OCI-LY3 (cell line): ENCODE measurements around the gene FGB.

Experiments used
- H2AFZ ChIP-seq: fragments of 200-600, 300-600 bp; shearing (Covaris generic); 2 replicates; pipeline ENCODE4 v1.6.0; 2014; ENCODE audit warnings: antibody characterized with exemption, low read depth, low read length
- H3K27ac ChIP-seq: fragments of 200-600, 300-600 bp; sonication (generic); 2 replicates; pipeline ENCODE4 v1.5.1; 2014; ENCODE audit warnings: mild to moderate bottlenecking, low read length, moderate library complexity, mixed read lengths
- H3K27me3 ChIP-seq: fragments of 200-600, 300-600 bp; sonication (generic); 2 replicates; pipeline ENCODE4 v1.6.1; 2014; ENCODE audit warnings: low read depth, low read length, mixed read lengths
- H3K36me3 ChIP-seq: fragments of 200-600, 300-600 bp; sonication (generic); replicated peaks from 2 replicates; pipeline ENCODE3; 2014; ENCODE audit warnings: low read depth, low read length, mixed read lengths
- H3K4me1 ChIP-seq: fragments of 300-600, 200-600 bp; sonication (generic); 2 replicates; pipeline ENCODE4 v1.6.1; 2014; ENCODE audit warnings: low read length, mixed read lengths
- H3K4me2 ChIP-seq: fragments of 200-600, 300-600 bp; sonication (generic); 2 replicates; pipeline ENCODE4 v1.6.1; 2014; ENCODE audit warnings: low read length, mixed read lengths
- H3K4me3 ChIP-seq: fragments of 300-600, 200-600 bp; sonication (generic); 2 replicates; pipeline ENCODE4 v1.5.1; 2014; ENCODE audit warnings: antibody characterized with exemption, mild to moderate bottlenecking, low read length, moderate library complexity
- H3K79me2 ChIP-seq: fragments of 300-600, 200-600 bp; shearing (Covaris generic); 2 replicates; pipeline ENCODE4 v1.6.1; 2014; ENCODE audit warnings: mild to moderate bottlenecking, low read length, mixed read lengths
- H3K9ac ChIP-seq: fragments of 300-600, 200-600 bp; shearing (Covaris generic); 2 replicates; pipeline ENCODE4 v1.6.0; 2014; ENCODE audit warnings: mild to moderate bottlenecking, low read length, moderate library complexity
- H3K9me3 ChIP-seq: fragments of 200-600, 300-600 bp; shearing (Covaris generic); 2 replicates; pipeline ENCODE4 v1.6.1; 2014; ENCODE audit warnings: low read length, mixed read lengths; ENCODE audit not compliant: insufficient read depth
- H4K20me1 ChIP-seq: fragments of 200-600, 300-600 bp; sonication (generic); 2 replicates; pipeline ENCODE4 v1.6.1; 2016; ENCODE audit warnings: low read length, mixed read lengths; ENCODE audit not compliant: insufficient read depth
- EZH2phosphoT487 ChIP-seq: fragments of 200-600 bp; shearing (Covaris generic); IDR thresholded peaks from 2 replicates; pipeline ENCODE4 v1.6.1; 2018; ENCODE audit warnings: antibody characterized with exemption, mixed run types, low read depth
- TF ChIP-seq, protein P1 (sequence below): fragments of 200-600, 300-600 bp; sonication (generic); IDR thresholded peaks from 2 replicates; pipeline ENCODE4 v1.5.1; 2014; ENCODE audit warnings: antibody characterized with exemption, low read length, low read depth

FGB gene

DNA sequence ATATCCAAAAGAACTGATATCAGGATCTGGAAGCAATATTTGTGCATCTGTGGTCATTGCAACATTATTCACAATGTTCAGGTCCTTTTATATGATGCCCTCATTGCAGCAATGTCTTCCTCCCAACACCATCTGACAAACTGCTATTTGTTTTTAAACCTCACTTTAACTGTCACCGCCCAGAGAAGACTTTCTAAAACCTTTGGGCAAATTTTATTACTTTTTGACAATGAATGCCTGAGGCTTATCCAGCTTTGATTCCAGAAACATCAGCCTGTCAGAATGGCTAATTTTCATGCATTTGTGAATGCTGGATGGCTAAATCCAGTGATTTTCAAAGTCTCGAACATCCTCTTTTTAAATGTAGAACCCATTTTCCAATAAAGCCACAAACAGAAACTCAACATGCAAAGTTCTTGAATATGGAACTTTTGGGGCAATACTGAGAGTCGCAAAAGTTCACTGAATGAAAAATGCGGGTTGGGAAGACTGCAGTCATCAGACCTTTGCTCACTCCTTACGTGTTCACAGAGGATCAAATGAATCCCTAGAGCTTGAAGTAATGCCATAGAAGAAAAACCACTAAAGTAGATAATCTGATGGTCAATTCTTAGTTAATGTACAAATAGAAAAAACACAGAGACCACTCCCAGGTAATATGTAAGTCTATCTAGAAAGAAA lies 10.5 kb downstream of the FGB start:
- Histone ChIP-seq H4K20me1 (no peaks in the 10 kb centered on the region), H3K27me3 (0 out of 2 replicates have a peak, but pooled peaks cover 7% of the 10 kb centered on the region), H3K9me3 (no peaks in the 10 kb centered on the region), H2AFZ (peak overlapping the region; percentile 24; the same call in 1 of the 2 replicates), H3K4me1 (peaks cover 7% of the 10 kb centered on the region), H3K79me2 (no peaks in the 10 kb centered on the region), H3K4me2 (no peak overlapping the region), H3K27ac (no peak overlapping the region), H3K36me3 (no peaks in the 10 kb centered on the region), H3K4me3 (no peak overlapping the region), H3K9ac (no peak overlapping the region)
- TF ChIP-seq, protein P1, sequence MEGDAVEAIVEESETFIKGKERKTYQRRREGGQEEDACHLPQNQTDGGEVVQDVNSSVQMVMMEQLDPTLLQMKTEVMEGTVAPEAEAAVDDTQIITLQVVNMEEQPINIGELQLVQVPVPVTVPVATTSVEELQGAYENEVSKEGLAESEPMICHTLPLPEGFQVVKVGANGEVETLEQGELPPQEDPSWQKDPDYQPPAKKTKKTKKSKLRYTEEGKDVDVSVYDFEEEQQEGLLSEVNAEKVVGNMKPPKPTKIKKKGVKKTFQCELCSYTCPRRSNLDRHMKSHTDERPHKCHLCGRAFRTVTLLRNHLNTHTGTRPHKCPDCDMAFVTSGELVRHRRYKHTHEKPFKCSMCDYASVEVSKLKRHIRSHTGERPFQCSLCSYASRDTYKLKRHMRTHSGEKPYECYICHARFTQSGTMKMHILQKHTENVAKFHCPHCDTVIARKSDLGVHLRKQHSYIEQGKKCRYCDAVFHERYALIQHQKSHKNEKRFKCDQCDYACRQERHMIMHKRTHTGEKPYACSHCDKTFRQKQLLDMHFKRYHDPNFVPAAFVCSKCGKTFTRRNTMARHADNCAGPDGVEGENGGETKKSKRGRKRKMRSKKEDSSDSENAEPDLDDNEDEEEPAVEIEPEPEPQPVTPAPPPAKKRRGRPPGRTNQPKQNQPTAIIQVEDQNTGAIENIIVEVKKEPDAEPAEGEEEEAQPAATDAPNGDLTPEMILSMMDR = no peak
- TF ChIP-seq EZH2phosphoT487 = no peak

DNA sequence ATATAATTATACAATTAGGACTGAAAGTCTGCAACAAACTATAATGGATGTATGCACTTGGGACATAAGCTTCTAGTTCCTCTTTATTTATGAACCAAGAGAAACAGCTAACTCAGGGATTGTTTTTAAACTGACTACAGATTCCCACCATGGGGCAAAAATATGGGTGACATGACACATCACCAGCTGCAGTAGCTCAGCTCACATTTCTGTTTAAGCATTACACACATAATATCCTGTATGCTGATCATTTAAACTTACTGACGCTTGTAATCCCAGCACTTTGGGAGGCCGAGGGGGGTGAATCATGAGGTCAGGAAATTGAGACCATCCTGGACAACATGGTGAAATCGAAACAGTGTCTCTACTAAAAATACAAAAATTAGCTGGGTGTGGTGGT lies 11.5 kb downstream of the FGB start:
- Histone ChIP-seq H2AFZ (no peak overlapping the region), H3K4me1 (peaks cover 7% of the 10 kb centered on the region), H3K36me3 (no peaks in the 10 kb centered on the region)

DNA sequence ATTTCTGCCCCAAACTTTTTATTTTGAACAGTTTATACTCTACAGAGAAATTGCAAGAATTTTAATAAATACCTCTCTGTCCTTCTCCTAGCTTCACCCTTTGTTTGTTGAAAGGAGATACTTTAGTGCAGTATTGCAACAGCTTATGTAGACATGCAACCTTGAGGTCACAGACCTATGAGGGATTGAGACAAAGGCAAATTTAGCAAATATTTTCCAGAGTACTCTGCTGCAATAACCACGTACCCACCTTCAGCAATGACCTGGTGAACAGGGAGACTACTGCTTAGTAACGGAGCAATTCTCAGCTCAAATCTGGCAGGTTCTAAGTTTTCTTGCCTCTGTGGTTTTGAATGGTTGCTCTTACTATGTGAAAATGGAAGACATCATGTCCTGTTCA lies 14.5 kb downstream of the FGB start:
- no peak overlapping the region for H2AFZ ChIP-seq
- TF ChIP-seq, protein P1 = no peak
- TF ChIP-seq EZH2phosphoT487 = no peak
- H3K4me3 ChIP-seq = no peak overlapping the region
- no peak overlapping the region for H3K9ac ChIP-seq
- H4K20me1 ChIP-seq = no peaks in the 10 kb centered on the region
- peaks cover 7% of the 10 kb centered on the region for H3K4me1 ChIP-seq
- H3K27ac ChIP-seq = no peak overlapping the region
- no peaks in the 10 kb centered on the region for H3K36me3 ChIP-seq
- H3K27me3 ChIP-seq = 0 out of 2 replicates have a peak, but pooled peaks cover 7% of the 10 kb centered on the region
- H3K4me2 ChIP-seq = no peak overlapping the region
- no peaks in the 10 kb centered on the region for H3K79me2 ChIP-seq
- no peaks in the 10 kb centered on the region for H3K9me3 ChIP-seq

More for the DNA sequence above, 11.5 kb downstream of the FGB start:
- no peaks in the 10 kb centered on the region for H3K79me2 ChIP-seq
- no peaks in the 10 kb centered on the region for H4K20me1 ChIP-seq
- no peak overlapping the region for H3K27ac ChIP-seq
- H3K9ac ChIP-seq = no peak overlapping the region
- 0 out of 2 replicates have a peak, but pooled peaks cover 7% of the 10 kb centered on the region for H3K27me3 ChIP-seq
- H3K4me2 ChIP-seq = no peak overlapping the region
- H3K9me3 ChIP-seq = no peaks in the 10 kb centered on the region
- TF ChIP-seq, protein P1 = no peak
- TF ChIP-seq EZH2phosphoT487 = no peak
- H3K4me3 ChIP-seq = no peak overlapping the region

DNA sequence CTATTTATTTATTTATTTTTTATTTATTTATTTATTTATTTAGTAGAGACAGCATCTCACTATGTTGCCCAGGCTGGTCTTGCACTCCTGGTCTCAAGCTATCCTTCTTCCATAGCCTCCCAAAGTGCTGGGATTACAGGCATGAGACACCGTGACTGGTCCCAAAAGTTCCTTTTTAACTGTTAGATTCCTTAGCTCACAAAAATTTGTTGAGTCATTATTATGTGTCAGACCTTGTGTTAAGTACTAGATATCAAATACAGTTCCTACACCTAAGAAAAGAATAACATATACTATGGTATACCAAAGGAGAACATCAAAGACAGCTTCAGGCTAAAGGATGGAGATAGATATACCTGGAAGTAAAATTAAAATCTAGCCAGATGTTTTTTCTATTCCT lies 16.1 kb downstream of the FGB start:
- Histone ChIP-seq H2AFZ (no peak overlapping the region), H3K27ac (no peak overlapping the region), H3K9ac (no peak overlapping the region), H4K20me1 (no peaks in the 10 kb centered on the region), H3K4me2 (no peak overlapping the region), H3K4me1 (no peaks in the 10 kb centered on the region), H3K27me3 (no peaks in the 10 kb centered on the region), H3K79me2 (no peaks in the 10 kb centered on the region), H3K9me3 (no peaks in the 10 kb centered on the region), H3K36me3 (no peaks in the 10 kb centered on the region), H3K4me3 (no peak overlapping the region)
- TF ChIP-seq EZH2phosphoT487 = no peak
- TF ChIP-seq, protein P1 = no peak
